HG03442 (cell line): ENCODE data around the gene ANKDD1A.
A peak's percentile ranks its signal among the peaks of the same experiment; 100 is the strongest.

Experiments used
- ATAC-seq: cut with Tn5 transposase; IDR thresholded peaks from one replicate; pipeline ENCODE4 v1.9.1; 2021; ENCODE audit warnings: mild to moderate bottlenecking, moderate library complexity; ENCODE audit not compliant: unreplicated experiment

Gene ANKDD1A

GRCh38 chr15:64959128-64959527 is 47.4 kb downstream of the ANKDD1A start:
- no peak for ATAC-seq

GRCh38 chr15:64960153-64960552 is 48.5 kb downstream of the ANKDD1A start:
- no peak for ATAC-seq

DNA sequence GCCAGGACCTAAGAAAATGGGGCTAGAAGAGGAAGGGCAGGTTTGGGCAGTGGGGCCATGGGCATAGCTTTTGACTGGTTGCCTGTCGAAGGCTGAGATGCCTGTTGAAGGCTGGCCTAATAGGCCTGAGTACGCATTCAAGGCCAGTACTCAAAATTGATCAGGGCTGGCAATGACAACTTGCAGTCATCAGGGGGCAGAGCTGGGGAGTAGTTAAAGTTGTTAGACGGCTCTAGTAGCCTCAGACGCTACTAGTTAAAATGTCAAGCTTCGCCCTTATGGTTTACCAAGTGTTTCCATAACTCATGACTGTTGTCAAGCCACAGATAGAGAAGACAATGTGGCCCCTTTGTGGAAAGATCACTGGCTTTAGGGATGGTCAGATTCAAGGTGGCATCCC is 49.3 kb downstream of the ANKDD1A start:
- no peak for ATAC-seq

GRCh38 chr15:64969401-64969800 is 57.7 kb downstream of the ANKDD1A start:
- no peak for ATAC-seq

DNA sequence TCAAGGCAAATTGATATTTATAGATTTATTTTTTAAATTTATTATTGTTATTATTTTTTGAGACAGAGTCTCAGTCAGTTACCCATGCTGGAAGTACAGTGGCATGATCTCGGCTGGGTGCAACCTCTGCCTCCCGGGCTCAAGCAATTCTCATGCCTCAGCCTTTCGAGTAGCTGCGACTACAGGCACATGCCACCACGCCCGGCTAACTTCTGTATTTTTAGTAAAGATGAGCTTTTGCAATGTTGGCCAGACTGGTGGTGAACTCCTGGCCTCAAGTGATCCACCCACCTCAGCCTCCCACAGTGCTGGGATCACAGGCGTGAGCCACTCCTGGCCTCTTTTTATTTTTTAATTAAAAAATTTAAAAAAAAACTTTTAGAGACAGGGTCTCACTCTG is 59.0 kb downstream of the ANKDD1A start:
- ATAC-seq = no peak

GRCh38 chr15:64975390-64975789 is 63.7 kb downstream of the ANKDD1A start:
- ATAC-seq = no peak

DNA sequence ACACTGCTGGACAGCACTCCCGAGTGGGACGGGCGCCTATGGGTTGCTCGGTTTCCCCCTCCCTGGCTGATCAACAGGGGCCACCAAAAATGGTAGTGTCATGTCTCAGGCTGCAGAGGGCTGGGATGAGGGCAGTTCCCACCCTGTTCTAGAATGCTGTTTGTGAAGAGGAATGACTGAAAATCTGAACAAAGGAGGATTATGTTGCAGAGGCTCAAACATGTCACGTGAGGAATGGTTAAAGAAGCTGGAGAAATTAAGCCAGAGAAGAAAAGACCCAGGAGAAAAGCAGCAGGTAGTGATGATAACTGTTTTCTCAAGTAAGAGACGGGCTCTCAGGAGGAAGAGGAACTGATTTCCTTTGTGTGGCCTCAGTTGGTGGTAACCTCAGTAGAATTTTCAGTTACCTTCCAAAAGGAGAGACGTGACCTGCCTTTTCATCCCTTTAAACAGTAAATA is 67.6 kb downstream of the ANKDD1A start:
- ATAC-seq = no peak

- no peak for ATAC-seq
These were observed 70.2 kb downstream of the ANKDD1A start for GRCh38 chr15:64981812-64982431.

DNA sequence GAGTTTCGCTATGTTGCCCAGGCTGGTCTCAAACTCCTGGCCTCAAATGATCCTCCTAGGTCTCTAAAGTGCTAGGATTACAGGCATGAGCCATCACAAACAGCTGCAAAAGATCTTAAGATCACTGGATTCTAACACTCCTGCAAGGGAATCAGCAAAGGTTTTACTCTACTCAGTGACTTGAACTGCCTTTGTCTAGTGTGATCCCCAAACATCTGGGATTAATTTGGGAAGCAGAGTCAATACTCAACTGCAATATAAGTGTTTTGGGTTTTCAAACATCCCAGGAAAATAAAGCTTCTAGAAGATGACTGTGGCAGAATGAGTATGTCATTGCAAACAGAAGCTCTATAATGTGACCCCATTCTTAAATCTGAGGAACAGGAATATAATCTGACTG is 70.8 kb downstream of the ANKDD1A start:
- ATAC-seq = no peak

- no peak for ATAC-seq
These were observed 73.8 kb downstream of the ANKDD1A start for GRCh38 chr15:64985366-64986033.

DNA sequence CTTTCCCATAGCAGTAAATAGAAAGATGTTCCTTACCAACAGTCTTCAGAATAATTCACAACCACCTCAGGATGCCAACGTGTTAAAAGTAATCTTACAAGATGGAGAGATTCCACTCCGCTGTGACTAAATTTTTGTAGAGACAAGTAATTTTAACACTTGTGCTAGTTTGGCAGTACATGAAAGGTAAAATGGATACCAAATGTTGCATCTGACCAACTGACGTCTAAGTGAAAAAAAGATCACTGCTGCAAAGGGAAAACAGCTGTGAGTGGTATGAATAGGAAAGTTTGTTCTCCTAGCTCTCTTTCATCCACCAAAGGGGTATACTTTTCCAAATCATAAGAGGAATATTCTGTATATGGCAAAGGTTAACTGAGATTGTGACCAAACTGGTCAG is 75.4 kb downstream of the ANKDD1A start:
- ATAC-seq = no peak

- ATAC-seq = peak; percentile 94
These were observed 77.9 kb downstream of the ANKDD1A start, which contains the start of gene SPG21 for GRCh38 chr15:64989416-64990167. SPG21 (minus strand) TSS chr15:64989914; CDS start chr15:64983569, 6,345 bp downstream.

DNA sequence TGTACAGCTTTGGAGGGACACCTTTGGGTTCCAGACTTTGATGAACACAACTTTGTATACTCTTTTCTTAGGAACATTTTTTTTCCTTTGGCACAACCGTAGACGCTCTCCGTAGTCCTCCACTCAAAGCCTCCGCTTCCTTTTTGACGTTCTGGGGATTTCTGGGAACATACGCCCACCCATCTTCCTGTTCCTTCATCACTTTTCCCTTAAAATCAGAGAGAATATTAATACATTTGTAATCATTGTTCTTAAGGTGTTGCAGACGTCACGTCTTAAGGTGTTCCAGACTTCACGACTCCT is 78.4 kb downstream of the ANKDD1A start:
- no peak for ATAC-seq

DNA sequence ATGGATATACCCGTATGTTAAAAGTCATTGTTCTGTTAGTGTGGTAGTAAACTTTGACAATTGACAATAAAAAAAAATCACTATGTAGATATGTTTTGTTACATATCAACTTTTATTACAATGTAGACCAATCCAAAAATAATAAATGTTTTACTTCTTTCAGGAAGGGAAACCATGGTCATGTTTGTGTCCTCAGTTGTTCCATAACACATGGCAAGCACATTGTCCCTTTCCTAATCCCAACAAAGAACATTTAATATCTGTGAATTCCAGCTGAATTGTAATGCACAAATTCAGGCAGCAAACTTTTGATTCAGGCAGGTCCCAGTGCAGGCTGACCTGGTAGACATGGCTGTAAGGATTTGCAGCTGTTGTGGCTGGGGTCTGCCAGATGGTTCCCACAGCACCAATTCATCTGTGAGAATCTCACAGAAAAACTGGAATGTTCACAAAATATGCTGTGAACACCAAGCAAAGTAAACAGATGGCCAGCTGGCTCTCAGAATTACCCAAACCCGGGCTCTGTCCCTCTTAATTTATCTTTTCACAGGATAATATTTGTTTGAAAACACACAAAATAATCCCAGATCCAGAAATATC is 79.9 kb downstream of the ANKDD1A start:
- no peak for ATAC-seq

DNA sequence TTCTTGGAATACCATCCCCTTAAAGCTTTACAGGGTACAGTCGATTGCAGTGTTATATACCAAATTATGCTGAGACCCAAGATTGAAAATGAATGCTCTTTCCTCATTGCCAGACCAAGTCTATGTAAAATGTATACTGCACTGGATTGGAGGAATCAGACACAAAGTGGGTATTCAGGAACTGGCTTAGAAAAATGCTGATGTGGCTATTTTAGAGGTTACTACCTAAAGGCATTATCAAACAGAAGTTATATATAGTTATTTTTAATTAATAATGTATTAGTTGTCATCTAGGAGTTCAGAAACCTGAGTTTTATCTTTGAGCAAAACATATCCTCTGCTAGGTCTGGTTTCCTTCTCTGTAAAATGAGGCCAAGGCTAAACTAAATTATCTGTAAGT is 81.6 kb downstream of the ANKDD1A start:
- ATAC-seq = no peak

DNA sequence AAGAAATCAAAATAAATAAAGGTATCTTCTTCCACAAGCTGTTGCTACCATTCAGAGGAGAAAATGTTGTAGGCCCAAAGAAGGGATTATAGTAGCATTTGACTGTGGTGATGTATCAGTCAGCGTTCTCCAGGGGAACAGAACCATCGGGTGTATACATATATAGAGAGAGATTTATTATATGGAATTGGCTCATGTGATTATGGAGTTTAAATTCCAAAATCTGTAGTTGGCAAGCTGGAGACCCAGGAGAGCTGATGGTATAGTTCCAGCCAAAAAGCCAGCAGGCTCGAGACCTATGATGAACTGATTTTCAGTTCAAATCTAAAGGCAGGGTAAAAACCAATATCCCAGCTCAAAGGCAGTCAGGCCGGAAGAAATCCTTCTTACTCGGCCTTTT is 85.4 kb downstream of the ANKDD1A start:
- no peak for ATAC-seq

GRCh38 chr15:64997745-64998375 is 86.2 kb downstream of the ANKDD1A start:
- ATAC-seq = no peak

GRCh38 chr15:65004993-65005392 is 93.3 kb downstream of the ANKDD1A start:
- no peak for ATAC-seq

GRCh38 chr15:65006876-65007275 is 95.2 kb downstream of the ANKDD1A start:
- no peak for ATAC-seq
